GM18505 (cell line): ENCODE data around the gene PDZD8.

Experiments
- ATAC-seq: cut with Tn5 transposase; IDR thresholded peaks from one replicate; pipeline ENCODE4 v1.9.1; 2021; ENCODE audit not compliant: unreplicated experiment
- POLR2A ChIP-seq: IDR thresholded peaks from 4 replicates; pipeline ENCODE4 v1.6.1; 2011; ENCODE audit warnings: borderline replicate concordance; ENCODE audit not compliant: insufficient read depth, insufficient read length; ENCODE audit errors: extremely low read depth

Gene PDZD8

DNA sequence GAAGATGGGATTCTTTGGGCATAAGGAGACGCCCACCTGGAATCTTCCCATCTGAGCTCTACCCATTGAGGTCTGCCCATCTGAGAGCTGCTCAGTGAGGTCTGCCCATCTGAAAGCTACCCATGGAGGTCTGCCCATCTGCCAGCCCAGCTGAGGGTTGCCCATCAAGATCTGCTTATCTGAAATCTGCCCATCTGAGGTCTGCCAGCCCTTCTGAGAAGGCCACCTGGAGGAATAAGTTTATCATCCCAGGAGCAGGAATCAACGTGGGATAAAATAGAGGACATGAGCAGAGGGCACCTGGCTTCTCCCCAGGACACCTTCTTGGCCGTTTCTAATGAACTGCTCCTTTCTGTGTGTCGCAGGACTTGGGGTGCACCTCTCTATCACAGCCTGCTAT, 35.3 kb upstream of the PDZD8 start:
- no peak for TF ChIP-seq POLR2A
- no peak for ATAC-seq

DNA sequence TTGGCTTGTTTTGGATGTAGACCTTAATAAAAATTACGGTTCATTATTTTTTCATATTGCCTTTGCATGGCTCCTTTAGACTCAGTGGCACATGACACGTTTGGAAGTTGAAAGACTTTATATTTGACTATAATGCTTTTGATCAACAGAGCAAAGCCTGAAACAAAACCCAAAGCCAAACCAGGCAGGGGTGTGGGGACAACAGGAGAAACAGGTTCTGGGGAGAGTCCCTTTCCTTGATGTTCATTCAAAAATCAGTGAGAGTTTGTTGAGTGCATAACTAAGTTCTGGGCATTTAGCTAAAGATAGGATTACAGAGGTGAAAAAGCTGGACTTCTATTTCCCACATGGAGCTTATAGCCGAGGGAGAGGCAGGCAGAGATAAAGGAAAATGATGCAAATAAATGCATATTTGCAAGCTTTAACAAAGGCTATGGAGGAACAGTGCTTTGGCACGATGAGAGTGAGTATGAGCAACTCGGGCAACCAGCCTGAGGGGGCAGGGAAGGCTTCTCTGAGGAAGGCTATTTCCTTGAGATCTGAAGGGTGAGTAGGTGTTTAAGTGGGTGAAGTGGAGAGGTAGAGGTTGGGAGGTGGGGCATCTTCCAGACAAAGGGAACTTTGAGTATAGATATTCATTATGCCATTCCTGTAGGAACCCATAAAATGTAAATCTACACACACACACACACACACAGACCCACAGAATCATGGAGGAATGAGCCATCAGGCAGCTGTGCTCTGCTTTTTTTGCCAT, 34.5 kb upstream of the PDZD8 start:
- no peak for TF ChIP-seq POLR2A

DNA sequence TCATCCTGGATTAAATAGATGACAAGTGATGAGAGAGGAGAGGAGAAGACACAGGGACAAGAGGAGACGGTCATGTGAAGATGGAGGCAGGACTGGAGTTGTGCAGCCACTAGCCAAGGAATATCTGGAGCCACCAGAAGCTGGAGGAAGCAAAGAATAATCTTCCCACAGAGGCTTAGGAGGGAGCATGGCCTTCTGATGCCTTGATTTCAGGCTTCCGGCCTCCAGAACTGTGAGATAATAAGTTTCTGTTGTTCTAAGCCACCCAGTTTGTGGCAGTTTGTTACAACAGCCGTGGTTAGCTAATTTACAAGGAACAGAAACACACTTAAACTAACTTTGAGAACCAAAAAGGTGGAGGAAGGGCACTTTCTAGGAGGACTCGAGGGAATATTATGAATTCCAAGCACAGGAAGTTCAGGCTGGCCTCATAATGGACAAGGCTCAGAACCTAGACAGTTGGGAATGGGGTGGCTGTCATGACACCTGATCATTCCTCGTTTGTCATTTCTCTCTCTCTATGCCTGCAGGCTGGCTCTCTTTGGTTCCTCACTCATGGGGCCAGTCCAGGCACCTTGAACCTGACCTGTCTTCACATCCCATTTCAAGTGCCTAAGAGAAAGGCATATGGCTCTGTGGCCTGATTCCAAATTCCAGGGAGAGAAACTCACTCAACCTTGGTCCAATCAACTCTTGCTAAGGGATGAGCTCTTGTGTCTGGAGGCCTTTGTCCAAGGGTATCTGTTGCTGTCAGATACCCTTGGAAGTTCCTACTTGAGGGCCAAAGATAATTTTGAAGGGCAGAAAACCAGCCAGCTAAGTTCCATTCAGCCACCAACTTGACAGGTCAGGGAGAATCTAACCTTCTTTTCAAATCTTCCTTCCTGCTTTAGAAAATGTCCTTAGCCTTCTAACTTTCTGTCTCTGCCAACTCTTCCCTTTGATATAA, 33.5 kb upstream of the PDZD8 start:
- no peak for TF ChIP-seq POLR2A
- no peak for ATAC-seq

More for the DNA sequence above, 34.5 kb upstream of the PDZD8 start:
- ATAC-seq, result no peak

DNA sequence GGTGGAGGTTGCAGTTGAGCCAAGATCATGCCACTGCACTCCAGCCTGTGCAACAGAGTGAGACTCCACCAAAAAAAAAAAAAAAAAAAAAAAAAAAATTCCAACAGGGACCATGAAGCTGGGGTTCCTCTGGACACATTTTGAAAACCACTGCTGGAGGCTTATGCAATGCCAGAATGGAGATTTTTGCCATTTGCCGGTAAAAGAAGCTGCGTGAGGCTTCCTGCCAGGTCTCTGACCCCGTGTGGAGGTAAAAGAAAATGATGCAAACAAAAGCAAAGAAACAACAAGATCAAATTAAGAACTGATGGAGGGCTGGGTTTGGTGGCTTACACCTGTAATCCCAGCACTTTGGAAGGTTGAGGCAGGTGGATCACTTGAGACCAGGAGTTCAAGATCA, 30.5 kb upstream of the PDZD8 start:
- no peak for ATAC-seq
- no peak for TF ChIP-seq POLR2A

DNA sequence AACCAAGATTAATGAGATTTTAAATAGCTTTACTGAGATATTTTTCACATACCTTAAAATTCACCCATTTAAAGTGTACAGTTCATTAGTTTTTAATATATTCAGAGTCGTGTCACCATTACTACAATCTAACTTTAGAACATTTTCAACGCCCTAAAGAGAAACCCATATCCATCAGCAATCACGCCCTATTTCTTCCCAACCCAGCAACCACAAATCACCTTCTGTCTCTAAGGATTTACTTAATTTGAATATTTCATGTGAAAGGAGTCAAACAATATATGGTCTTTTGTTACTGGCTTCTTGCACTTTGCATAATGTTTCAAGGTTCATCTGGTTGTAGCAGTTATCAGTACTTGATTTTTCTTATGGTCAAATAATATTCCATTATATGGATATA, 25.1 kb upstream of the PDZD8 start:
- no peak for ATAC-seq
- no peak for TF ChIP-seq POLR2A

DNA sequence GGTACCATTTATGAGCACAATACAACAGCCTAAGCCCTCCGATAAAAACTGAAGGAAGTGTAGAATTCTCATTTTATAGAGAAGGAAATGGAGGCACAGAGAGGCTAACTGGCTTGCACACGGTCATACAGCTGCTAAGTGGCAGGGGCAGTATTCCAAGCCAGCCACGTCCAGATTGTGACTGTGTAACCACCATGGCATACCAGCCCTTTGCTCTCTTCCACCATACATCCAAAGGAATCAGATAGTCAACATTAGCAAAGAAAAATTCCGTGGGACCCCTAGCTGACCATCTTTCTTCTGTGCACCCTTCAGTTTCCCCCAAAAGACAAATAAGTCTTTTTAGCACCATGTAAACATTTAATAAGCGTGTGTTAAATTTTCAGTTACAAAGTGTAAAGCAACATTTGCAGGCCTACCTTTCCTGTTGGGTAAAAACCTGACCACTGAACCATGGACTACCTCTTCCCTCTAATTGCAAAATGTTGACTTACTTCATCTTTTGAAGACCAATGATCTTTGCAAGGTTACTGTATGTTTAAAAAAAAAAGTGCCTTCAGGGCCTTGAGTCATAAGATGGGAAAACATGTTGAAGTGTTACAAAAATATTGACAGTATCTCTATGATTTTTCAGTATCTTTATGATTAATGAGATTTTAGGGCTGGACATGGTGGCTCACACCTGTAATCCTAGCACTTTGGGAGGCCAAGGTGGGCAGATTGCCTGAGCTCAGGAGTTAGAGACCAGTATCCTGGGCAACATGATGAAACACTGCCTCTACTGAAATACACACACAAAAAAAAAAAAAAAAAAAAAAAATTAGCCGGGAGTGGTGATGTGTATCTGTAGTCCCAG, 24.3 kb upstream of the PDZD8 start:
- ATAC-seq, result no peak
- TF ChIP-seq POLR2A, result no peak

DNA sequence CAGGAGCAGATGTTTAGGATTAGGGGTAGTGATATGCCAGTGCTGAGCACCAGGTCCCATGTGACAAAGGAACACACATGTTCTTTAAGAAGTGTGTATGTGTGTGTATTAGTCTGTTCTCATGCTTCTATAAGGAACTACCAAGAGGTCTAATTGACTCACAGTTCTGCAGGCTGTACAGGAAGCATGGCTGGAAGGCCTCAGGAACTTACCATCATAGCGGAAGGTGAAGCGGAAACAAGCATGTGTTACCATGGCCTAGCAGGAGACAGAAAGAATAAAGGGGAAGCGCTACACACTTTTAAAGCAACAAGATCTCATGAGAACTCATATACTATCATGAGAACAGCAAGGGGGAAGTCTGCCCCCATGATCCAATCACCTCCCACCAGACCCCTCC, 22.8 kb upstream of the PDZD8 start:
- TF ChIP-seq POLR2A, result no peak
- no peak for ATAC-seq

DNA sequence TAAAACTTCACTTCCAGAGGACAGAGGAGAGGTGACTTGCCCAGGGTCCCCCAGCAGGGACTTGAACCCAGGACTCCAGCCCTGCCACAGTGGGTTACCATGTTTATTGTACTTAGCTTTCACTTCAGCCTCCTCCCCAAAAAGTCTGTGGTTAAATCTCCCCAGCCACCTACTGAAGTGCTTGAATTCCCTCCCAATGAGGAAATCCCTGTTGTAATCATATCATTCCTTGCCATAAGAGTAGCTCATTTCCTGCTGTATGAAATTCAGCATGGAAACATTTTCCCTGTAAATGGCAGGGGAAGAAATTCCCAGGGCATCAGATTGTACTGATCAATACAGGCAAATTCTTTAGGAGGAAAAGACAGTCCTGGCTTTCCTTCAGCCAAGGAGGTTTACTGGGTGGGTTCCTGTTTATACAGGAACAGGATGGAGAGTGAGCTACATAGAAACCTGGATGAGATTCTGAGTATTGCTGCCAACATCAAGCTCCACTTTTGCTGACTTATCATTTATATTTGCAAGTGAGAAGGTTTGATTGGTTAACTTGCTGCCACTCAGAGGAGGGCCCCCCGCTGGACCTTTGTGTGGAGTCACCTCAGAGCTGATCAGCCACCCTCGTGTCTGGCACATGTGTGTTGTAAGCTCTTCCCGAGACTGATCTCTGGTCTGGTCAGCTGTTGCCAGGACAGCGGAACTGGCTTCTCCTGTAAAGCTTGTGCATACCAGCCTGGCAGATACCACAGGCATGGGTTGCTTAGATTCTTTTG, 16.4 kb upstream of the PDZD8 start:
- no peak for TF ChIP-seq POLR2A
- no peak for ATAC-seq

DNA sequence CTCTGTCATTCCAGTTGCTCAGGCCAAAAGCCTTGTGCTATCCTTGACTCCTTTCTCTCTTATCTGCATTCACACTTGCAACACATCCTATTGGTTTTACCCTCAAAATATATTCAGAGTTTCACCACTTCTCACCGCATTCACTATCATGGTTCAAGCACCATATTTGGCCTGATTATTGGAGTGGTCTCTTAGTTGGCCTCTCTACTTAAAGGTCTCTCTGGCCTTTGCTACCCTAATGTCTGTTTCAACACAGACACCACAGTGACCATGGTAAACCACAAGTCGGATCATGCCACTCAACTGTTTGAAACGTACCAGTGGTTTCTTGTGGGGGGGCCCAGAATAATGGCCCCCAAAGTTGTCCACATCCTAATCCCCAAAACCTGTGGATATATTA, 15.2 kb upstream of the PDZD8 start:
- no peak for ATAC-seq
- TF ChIP-seq POLR2A, result no peak

DNA sequence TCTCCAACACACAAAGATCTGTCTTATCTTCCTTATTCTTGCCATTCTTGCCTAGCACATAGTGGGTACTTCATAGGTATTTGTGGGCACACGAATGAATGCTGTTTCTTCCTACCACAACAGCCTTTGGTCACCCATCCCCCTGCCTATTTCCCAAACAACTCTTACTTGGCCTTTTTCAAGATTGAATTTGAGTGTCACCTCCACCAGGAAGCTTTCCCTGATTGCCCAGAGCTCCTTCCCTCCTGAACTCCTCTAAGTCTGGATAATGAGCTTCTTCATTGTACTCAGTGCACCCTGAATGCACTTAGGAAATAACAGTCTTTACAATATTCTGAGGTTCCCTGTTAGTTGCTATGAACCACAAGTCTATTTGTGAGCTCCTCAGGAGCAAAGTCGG, 11.6 kb upstream of the PDZD8 start:
- no peak for ATAC-seq
- TF ChIP-seq POLR2A, result no peak

DNA sequence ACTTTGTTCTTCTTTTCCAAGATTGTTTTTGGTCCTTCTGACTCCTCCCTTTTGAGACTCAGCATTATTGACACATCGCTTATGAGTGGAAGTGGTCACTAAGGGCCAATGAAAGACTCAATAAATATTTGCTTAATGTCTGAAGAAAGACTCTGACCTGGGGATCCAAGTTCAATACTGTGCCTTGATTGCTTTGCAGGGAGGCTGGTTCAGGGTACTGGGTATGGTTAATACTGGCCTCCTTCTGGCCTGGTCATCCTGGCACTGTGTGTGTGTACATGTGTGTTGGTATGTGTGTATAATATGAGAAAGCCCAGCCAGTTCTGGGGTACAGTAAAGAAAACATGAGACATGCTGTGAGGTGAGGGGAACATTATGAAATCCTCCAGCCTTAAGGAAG, 7.6 kb upstream of the PDZD8 start:
- TF ChIP-seq POLR2A, result no peak
- no peak for ATAC-seq
